Panc1 (cell line): Measurements from ENCODE around the gene MMADHC.

Experiments used
- POLR2AphosphoS5 ChIP-seq: IDR thresholded peaks from 2 replicates; pipeline ENCODE4 v1.6.1; 2012; ENCODE audit warnings: mild to moderate bottlenecking, low read depth, low read length, moderate library complexity
- TCF7L2 ChIP-seq: IDR thresholded peaks from 2 replicates; pipeline ENCODE4 v1.6.1; 2011; ENCODE audit warnings: mild to moderate bottlenecking, low read depth, low read length, inconsistent platforms
- TF ChIP-seq, protein P1 (sequence below): fragments of 450-650 bp; IDR thresholded peaks from 2 replicates; pipeline ENCODE4 v1.5.1; 2017; ENCODE audit warnings: mild to moderate bottlenecking
- TF ChIP-seq, protein P2 (sequence below), 2 experiments: IDR thresholded peaks; 2 replicates each; pipeline ENCODE4 v1.6.1; 2011 to 2012; ENCODE audit warnings: low read depth in 2 of 2, control low read depth in 1 of 2, low read length in 1 of 2, mild to moderate bottlenecking in 1 of 2, moderate library complexity in 1 of 2; ENCODE audit not compliant: insufficient read depth in 1 of 2

DNA sequence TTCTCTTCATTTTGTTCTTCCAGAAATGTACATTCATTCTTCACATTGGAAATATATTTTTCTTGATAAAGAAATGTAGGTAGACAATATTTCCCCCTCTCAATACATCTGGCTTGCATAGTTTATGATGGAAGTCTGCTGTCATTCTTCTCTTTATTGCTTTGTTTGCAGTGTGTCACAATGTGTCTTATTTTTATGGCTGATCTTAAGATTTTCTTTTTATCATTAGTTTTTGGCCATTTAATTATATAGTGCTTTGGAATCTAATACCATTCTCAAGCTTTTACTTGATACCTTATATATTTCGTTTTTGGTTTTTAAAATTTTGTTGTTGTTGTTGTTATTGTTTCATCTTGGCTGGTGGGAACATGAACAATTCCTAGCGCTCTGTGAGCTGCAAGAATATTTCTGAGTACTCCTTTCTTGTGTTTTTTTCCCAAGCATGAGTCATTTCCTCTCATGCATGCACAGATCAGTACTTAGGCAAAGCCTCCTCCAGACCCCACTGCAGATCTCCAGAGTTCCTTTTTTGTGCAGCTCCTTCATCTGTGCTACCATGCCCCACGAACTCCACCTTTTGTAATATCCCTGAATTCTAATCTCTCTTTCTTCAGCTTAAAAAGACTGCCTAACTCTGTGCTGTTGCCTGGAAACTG lies 13.7 kb upstream of the MMADHC start:
- TF ChIP-seq, protein P1, sequence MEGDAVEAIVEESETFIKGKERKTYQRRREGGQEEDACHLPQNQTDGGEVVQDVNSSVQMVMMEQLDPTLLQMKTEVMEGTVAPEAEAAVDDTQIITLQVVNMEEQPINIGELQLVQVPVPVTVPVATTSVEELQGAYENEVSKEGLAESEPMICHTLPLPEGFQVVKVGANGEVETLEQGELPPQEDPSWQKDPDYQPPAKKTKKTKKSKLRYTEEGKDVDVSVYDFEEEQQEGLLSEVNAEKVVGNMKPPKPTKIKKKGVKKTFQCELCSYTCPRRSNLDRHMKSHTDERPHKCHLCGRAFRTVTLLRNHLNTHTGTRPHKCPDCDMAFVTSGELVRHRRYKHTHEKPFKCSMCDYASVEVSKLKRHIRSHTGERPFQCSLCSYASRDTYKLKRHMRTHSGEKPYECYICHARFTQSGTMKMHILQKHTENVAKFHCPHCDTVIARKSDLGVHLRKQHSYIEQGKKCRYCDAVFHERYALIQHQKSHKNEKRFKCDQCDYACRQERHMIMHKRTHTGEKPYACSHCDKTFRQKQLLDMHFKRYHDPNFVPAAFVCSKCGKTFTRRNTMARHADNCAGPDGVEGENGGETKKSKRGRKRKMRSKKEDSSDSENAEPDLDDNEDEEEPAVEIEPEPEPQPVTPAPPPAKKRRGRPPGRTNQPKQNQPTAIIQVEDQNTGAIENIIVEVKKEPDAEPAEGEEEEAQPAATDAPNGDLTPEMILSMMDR: no peak
- TF ChIP-seq POLR2AphosphoS5 (no peak), TCF7L2 (no peak)
- TF ChIP-seq, protein P2, sequence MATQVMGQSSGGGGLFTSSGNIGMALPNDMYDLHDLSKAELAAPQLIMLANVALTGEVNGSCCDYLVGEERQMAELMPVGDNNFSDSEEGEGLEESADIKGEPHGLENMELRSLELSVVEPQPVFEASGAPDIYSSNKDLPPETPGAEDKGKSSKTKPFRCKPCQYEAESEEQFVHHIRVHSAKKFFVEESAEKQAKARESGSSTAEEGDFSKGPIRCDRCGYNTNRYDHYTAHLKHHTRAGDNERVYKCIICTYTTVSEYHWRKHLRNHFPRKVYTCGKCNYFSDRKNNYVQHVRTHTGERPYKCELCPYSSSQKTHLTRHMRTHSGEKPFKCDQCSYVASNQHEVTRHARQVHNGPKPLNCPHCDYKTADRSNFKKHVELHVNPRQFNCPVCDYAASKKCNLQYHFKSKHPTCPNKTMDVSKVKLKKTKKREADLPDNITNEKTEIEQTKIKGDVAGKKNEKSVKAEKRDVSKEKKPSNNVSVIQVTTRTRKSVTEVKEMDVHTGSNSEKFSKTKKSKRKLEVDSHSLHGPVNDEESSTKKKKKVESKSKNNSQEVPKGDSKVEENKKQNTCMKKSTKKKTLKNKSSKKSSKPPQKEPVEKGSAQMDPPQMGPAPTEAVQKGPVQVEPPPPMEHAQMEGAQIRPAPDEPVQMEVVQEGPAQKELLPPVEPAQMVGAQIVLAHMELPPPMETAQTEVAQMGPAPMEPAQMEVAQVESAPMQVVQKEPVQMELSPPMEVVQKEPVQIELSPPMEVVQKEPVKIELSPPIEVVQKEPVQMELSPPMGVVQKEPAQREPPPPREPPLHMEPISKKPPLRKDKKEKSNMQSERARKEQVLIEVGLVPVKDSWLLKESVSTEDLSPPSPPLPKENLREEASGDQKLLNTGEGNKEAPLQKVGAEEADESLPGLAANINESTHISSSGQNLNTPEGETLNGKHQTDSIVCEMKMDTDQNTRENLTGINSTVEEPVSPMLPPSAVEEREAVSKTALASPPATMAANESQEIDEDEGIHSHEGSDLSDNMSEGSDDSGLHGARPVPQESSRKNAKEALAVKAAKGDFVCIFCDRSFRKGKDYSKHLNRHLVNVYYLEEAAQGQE (IDR thresholded peaks at IDR 0.05; ENCODE audit: insufficient read depth in 1 of 2, low read depth in 2 of 2, low read length in 1 of 2): no peak
